Naive B cell (primary cell): ENCODE results near the gene OR4X2. TPM values are rescaled to one million over a fixed set of nuclear protein-coding genes. Genes with fewer than 3 reads are reported as not detected.

Source experiments
- polyA plus RNA-seq, 6 donors: library from polyadenylated mRNA; unstranded; fragments of 300-500 nt; fragmentation: Illumina TruSeq; gene quantifications; one replicate each; pipeline ENCODE4 v1.2.3, GENCODE V29; 2021; ENCODE audit warnings: low read depth in 6 of 6

OR4X2 gene
- polyA plus RNA-seq, 6 donors from 2014 or later: not detected

Other genes with a start within 250 kb of the OR4X2 start
- gene OR4B1, start 28.3 kb upstream of the OR4X2 start, polyA plus RNA-seq: not detected
- not detected for gene OR4X1, start 18.8 kb downstream of the OR4X2 start, polyA plus RNA-seq
- not detected for gene OR4S1, start 61.1 kb downstream of the OR4X2 start, polyA plus RNA-seq
- not detected for gene OR4C3, start 79.8 kb downstream of the OR4X2 start, polyA plus RNA-seq
- not detected for gene OR4C5, start 121.4 kb downstream of the OR4X2 start, polyA plus RNA-seq
- gene OR4A47, start 243.7 kb downstream of the OR4X2 start, polyA plus RNA-seq: not detected